Osteoblast (primary cell): ENCODE measurements around the gene TSR3. TPM values are rescaled to one million over a fixed set of nuclear protein-coding genes. Genes with fewer than 3 reads are reported as not detected.

Experiments
- DNase-seq: peaks from one replicate; pipeline ENCODE4 v3.0.0; 2011; ENCODE audit warnings: low spot score, mixed read lengths; ENCODE audit not compliant: insufficient read length; ENCODE audit errors: missing footprints
- H2AFZ ChIP-seq: 2 replicates; pipeline ENCODE4 v1.6.0; 2011; ENCODE audit warnings: mild to moderate bottlenecking, low read length
- H3K27ac ChIP-seq: 2 replicates; pipeline ENCODE4 v1.5.1; 2011; ENCODE audit warnings: mild to moderate bottlenecking, low read depth, low read length, moderate library complexity
- H3K27me3 ChIP-seq: 2 replicates; pipeline ENCODE4 v1.6.0; 2012; ENCODE audit warnings: mild to moderate bottlenecking, control low read depth, inconsistent platforms, low read length, moderate library complexity; ENCODE audit not compliant: insufficient read depth
- H3K36me3 ChIP-seq: 2 replicates; pipeline ENCODE4 v1.5.1; 2011; ENCODE audit warnings: mild to moderate bottlenecking, low read length, control low read depth, moderate library complexity; ENCODE audit not compliant: insufficient read depth
- H3K4me1 ChIP-seq: 2 replicates; pipeline ENCODE4 v1.5.1; 2011; ENCODE audit warnings: mild to moderate bottlenecking, low read length, control low read depth, moderate library complexity; ENCODE audit not compliant: insufficient read depth
- H3K4me2 ChIP-seq: 2 replicates; pipeline ENCODE4 v1.6.0; 2011; ENCODE audit warnings: mild to moderate bottlenecking, low read length; ENCODE audit not compliant: insufficient read depth
- H3K4me3 ChIP-seq: fragments of 200-600 bp; sonication (generic); 3 replicates; pipeline ENCODE4 v1.5.1; 2012; ENCODE audit warnings: mild to moderate bottlenecking, low read length, inconsistent platforms; ENCODE audit not compliant: insufficient read depth
- H3K79me2 ChIP-seq: 2 replicates; pipeline ENCODE4 v1.6.0; 2012; ENCODE audit warnings: mild to moderate bottlenecking, low read length, control low read depth, inconsistent platforms; ENCODE audit not compliant: insufficient read depth
- H3K9me3 ChIP-seq: 2 replicates; pipeline ENCODE4 v1.5.1; 2011; ENCODE audit warnings: low read depth, low read length, control low read depth
- H4K20me1 ChIP-seq: 2 replicates; pipeline ENCODE4 v1.6.0; 2012; ENCODE audit warnings: mild to moderate bottlenecking, low read length, control low read depth; ENCODE audit not compliant: insufficient read depth
- CTCF ChIP-seq: IDR thresholded peaks from 2 replicates; pipeline ENCODE4 v1.5.1; 2011; ENCODE audit warnings: mild to moderate bottlenecking, low read depth, low read length, moderate library complexity; ENCODE audit errors: extremely low read depth
- total RNA-seq: library from RNA; depleted of rRNA; stranded (reverse); fragments of >200 nt; gene quantifications from 2 replicates; pipeline ENCODE4 v1.2.3, GENCODE V29; 2012

Gene TSR3
- total RNA-seq, 1 donor: 53.6 TPM

- no peak overlapping the region for H3K4me2 ChIP-seq
- H3K79me2 ChIP-seq: peaks cover 10% of the 10 kb centered on the region
- H3K27me3 ChIP-seq: peaks cover 5% of the 10 kb centered on the region
- H3K4me1 ChIP-seq: peaks cover 5% of the 10 kb centered on the region
- H3K27ac ChIP-seq: no peak overlapping the region
- H4K20me1 ChIP-seq: peaks cover 3% of the 10 kb centered on the region
- H3K9me3 ChIP-seq: no peaks in the 10 kb centered on the region
- no peak for DNase-seq
- no peak overlapping the region for H3K4me3 ChIP-seq
- H2AFZ ChIP-seq: no peak overlapping the region
- H3K36me3 ChIP-seq: peaks cover 20% of the 10 kb centered on the region
- no peak for TF ChIP-seq CTCF
Observed at GRCh38 chr16:1345651-1346421, 5.8 kb downstream of the TSR3 start.

- Histone ChIP-seq H3K79me2 (peaks cover 3% of the 10 kb centered on the region), H3K4me2 (no peak overlapping the region), H3K27me3 (peaks cover 5% of the 10 kb centered on the region), H3K4me1 (no peaks in the 10 kb centered on the region), H3K4me3 (no peak overlapping the region), H3K9me3 (no peaks in the 10 kb centered on the region), H3K27ac (no peak overlapping the region), H3K36me3 (peaks cover 15% of the 10 kb centered on the region), H4K20me1 (no peaks in the 10 kb centered on the region), H2AFZ (no peak overlapping the region)
- TF ChIP-seq CTCF: no peak
- no peak for DNase-seq
Observed at GRCh38 chr16:1345087-1345486, 6.6 kb downstream of the TSR3 start.

GRCh38 chr16:1344499-1344898 lies 7.2 kb downstream of the TSR3 start:
- no peak for TF ChIP-seq CTCF
- no peak for DNase-seq
- Histone ChIP-seq H3K9me3 (no peaks in the 10 kb centered on the region), H3K79me2 (peaks cover under 1% of the 10 kb centered on the region), H3K4me3 (no peak overlapping the region), H2AFZ (no peak overlapping the region), H3K27me3 (peaks cover 5% of the 10 kb centered on the region), H3K27ac (no peak overlapping the region), H3K36me3 (peaks cover 9% of the 10 kb centered on the region), H3K4me2 (no peak overlapping the region), H4K20me1 (no peaks in the 10 kb centered on the region), H3K4me1 (no peaks in the 10 kb centered on the region)

- Histone ChIP-seq H3K27ac (no peak overlapping the region), H3K9me3 (no peaks in the 10 kb centered on the region), H3K4me3 (no peak overlapping the region), H3K79me2 (no peaks in the 10 kb centered on the region), H3K36me3 (peaks cover under 1% of the 10 kb centered on the region), H3K4me2 (no peak overlapping the region), H3K27me3 (peaks cover 5% of the 10 kb centered on the region), H3K4me1 (no peaks in the 10 kb centered on the region), H2AFZ (no peak overlapping the region), H4K20me1 (no peaks in the 10 kb centered on the region)
- TF ChIP-seq CTCF: no peak
- DNase-seq: no peak
Observed at GRCh38 chr16:1343428-1344242, 8.0 kb downstream of the TSR3 start.
